Left lung (tissue), 10 donors: ENCODE results near the gene SCUBE3. TPM values are rescaled to one million over a fixed set of nuclear protein-coding genes. Genes with fewer than 3 reads are reported as not detected.

ENCODE experiments used
- ATAC-seq: fragments of 200-7000 bp; cut with Tn5 transposase; one replicate; pipeline ENCODE4 v1.9.1; 2020; ENCODE audit warnings: moderate library complexity
- DNase-seq, 4 donors: peaks; one replicate each; pipeline ENCODE4 v3.0.0-alpha.2; 2013 to 2020
- H3K27ac ChIP-seq, 2 donors: fragments of 200-600 bp; sonication (generic) in 1 of 2; one replicate each; pipeline versions ENCODE4 v1.5.0 to v1.8.0; 2020 to 2021
- H3K27me3 ChIP-seq, 2 donors: fragments of 200-600 bp; sonication (generic) in 1 of 2; one replicate each; pipeline versions ENCODE4 v1.5.0 to v1.8.0; 2020 to 2021
- H3K36me3 ChIP-seq, 2 donors: fragments of 200-600 bp; sonication (generic) in 1 of 2; one replicate each; pipeline versions ENCODE4 v1.5.0 to v1.8.0; 2020 to 2021
- H3K4me1 ChIP-seq, 2 donors: fragments of 200-600 bp; one replicate each; pipeline ENCODE4 v1.8.0; 2021
- H3K4me3 ChIP-seq, 2 donors: fragments of 200-600 bp; sonication (generic) in 1 of 2; one replicate each; pipeline versions ENCODE4 v1.5.0 to v1.8.0; 2020 to 2021; ENCODE audit warnings: mild to moderate bottlenecking in 1 of 2
- H3K9me3 ChIP-seq, 2 donors: fragments of 200-600 bp; sonication (generic) in 1 of 2; one replicate each; pipeline versions ENCODE4 v1.5.0 to v1.8.0; 2020 to 2021
- intact Hi-C, 2 donors: fragments of 100-400 bp; cut with DNase I; formaldehyde crosslinking; loops; one replicate each; pipeline versions ENCODE4 v1.11.2 to v1.14.2; 2022
- polyA plus RNA-seq, 6 donors: library from polyadenylated mRNA; unstranded; fragments of 120-200 nt; gene quantifications; one replicate each; pipeline ENCODE4 v1.2.1, GENCODE V29; 2013; ENCODE audit not compliant: insufficient read length in 6 of 6
- total RNA-seq, 2 donors: library from RNA; stranded (reverse); fragmentation: NEBNext Ultra II Directional; extraction: Animal tissue kit (Norgen Biotek cat#: 25700); gene quantifications; one replicate each; pipeline ENCODE4 v1.2.1, GENCODE V29; 2021
- TF ChIP-seq, protein P1 (sequence below), 2 donors: fragments of 200-600 bp; sonication (generic) in 1 of 2; IDR thresholded peaks; one replicate each; pipeline versions ENCODE4 v1.5.0 to v1.8.0; 2021; ENCODE audit warnings: antibody characterized with exemption in 2 of 2
- donor health status: DM: no; HTN: yes; CAD: no.
- donor health status: DM: no; HTN: no; CAD: no.

The SCUBE3 gene
- total and polyA plus RNA-seq, 8 donors = 2.2 to 4.7 (median 3.9) TPM

DNA sequence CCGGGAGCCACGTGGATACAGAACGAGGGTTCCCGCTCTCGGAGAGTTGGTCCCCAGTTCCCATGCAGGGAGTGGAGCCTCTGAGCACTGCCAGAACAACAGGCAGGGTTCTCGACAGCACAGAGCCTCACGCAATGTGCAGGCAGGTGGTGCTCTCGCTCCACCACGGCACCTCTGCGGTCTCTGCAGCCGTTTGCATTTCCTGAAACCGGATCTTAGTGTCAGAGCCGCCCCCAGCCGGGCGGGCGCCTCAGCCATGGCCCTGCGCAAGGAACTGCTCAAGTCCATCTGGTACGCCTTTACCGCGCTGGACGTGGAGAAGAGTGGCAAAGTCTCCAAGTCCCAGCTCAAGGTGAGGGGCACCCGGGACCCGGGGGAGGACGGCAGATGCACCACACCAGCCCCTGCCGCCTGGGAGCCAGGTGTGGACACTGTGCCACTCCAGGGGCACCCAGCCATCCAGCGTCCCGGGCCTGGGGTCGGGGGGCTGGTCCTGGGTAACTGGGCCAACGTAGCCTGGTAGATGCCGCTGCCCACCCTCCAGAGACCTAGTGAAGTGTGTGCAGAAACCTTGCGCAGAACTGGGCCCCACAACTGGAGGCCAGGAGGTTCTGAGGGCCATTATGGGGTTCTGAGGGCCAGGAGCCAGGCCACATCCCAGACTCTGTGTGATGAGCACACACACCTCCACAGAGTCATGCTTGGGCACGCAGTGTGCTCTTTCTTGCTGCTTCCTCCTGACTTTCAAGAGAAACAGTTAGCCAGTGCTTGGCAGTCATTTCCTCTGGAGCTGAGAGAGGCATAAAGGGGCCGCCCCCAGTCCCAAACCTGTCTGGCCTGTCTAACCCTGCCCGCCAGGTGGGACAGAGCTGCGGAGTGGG, 84.1 kb downstream of the SCUBE3 start, which contains the start of gene DEF6:
TSS of gene DEF6 (plus strand) at position 218 of the 881 bp plus-strand sequence. CDS start at position 257, 39 bp downstream.
- TF ChIP-seq, protein P1, sequence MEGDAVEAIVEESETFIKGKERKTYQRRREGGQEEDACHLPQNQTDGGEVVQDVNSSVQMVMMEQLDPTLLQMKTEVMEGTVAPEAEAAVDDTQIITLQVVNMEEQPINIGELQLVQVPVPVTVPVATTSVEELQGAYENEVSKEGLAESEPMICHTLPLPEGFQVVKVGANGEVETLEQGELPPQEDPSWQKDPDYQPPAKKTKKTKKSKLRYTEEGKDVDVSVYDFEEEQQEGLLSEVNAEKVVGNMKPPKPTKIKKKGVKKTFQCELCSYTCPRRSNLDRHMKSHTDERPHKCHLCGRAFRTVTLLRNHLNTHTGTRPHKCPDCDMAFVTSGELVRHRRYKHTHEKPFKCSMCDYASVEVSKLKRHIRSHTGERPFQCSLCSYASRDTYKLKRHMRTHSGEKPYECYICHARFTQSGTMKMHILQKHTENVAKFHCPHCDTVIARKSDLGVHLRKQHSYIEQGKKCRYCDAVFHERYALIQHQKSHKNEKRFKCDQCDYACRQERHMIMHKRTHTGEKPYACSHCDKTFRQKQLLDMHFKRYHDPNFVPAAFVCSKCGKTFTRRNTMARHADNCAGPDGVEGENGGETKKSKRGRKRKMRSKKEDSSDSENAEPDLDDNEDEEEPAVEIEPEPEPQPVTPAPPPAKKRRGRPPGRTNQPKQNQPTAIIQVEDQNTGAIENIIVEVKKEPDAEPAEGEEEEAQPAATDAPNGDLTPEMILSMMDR (IDR thresholded peaks at IDR 0.05) = peak; percentile 68 to 71
- DNase-seq (peak; percentile 53 to 96 (median 90)), ATAC-seq (peak; percentile 96)
- Histone ChIP-seq H3K27me3 (no peaks in the 10 kb centered on the region), H3K27ac (peak within 1 kb of the TSS; percentile 60 to 94), H3K9me3 (no peaks in the 10 kb centered on the region), H3K4me1 (peaks cover 3 to 63% of the 10 kb centered on the region in 2 donors), H3K4me3 (peak within 1 kb of the TSS; percentile 23 to 57), H3K36me3 (peaks cover 0 to 37% of the 10 kb centered on the region in 2 donors)
- intact Hi-C loops = no loop called here

- DNase-seq (no peak), ATAC-seq (no peak)
- H3K9me3 ChIP-seq = no peaks in the 10 kb centered on the region
- H3K27ac ChIP-seq = peak overlapping the region; percentile 60 to 94
- peaks cover 0 to 28% of the 10 kb centered on the region in 2 donors for H3K36me3 ChIP-seq
- peak overlapping the region; percentile 23 to 57 for H3K4me3 ChIP-seq
- H3K4me1 ChIP-seq = peaks cover 3 to 72% of the 10 kb centered on the region in 2 donors
- intact Hi-C loops = no loop called here
- TF ChIP-seq, protein P1 (IDR thresholded peaks at IDR 0.05) = no peak
- H3K27me3 ChIP-seq = no peaks in the 10 kb centered on the region
Observed at GRCh38 chr6:35298625-35299140, 84.9 kb downstream of the SCUBE3 start.

- Histone ChIP-seq H3K9me3 (no peaks in the 10 kb centered on the region), H3K4me3 (peak overlapping the region in 1 of 2 donors; percentile 57), H3K36me3 (peaks cover 0 to 18% of the 10 kb centered on the region in 2 donors), H3K4me1 (peaks cover 3 to 82% of the 10 kb centered on the region in 2 donors), H3K27me3 (no peaks in the 10 kb centered on the region), H3K27ac (peak overlapping the region; percentile 22 to 94)
- ATAC-seq (no peak), DNase-seq (peak in 1 of 4 donors; percentile 61)
- TF ChIP-seq, protein P1 (IDR thresholded peaks at IDR 0.05) = no peak
- intact Hi-C loops = no loop called here
Observed at GRCh38 chr6:35299674-35300073, 85.9 kb downstream of the SCUBE3 start.

GRCh38 chr6:35300848-35301247, 87.1 kb downstream of the SCUBE3 start:
- TF ChIP-seq, protein P1 (IDR thresholded peaks at IDR 0.05) = no peak
- Histone ChIP-seq H3K36me3 (peaks cover 0 to 6% of the 10 kb centered on the region in 2 donors), H3K9me3 (no peaks in the 10 kb centered on the region), H3K27ac (peak overlapping the region in 1 of 2 donors; percentile 94), H3K4me3 (no peak overlapping the region), H3K27me3 (no peaks in the 10 kb centered on the region), H3K4me1 (peaks cover 3 to 84% of the 10 kb centered on the region in 2 donors)
- DNase-seq (no peak), ATAC-seq (no peak)
- intact Hi-C loops = no loop called here

Other genes starting within 250 kb of the SCUBE3 start
- under 1 TPM in 1 of 2 donors, not detected in 1; 0.35 TPM for gene TCP11, start 72.6 kb upstream of the SCUBE3 start, total RNA-seq
- gene TCP11, start 72.6 kb upstream of the SCUBE3 start, polyA plus RNA-seq = 1 to 10 TPM in 2 of 6 donors, under 1 TPM in 4; 0.63 to 1.6 (median 0.74) TPM
- gene ZNF76, start 45.8 kb downstream of the SCUBE3 start, total RNA-seq = 10 to 100 TPM; 28.3 to 32.5 TPM
- gene ZNF76, start 45.8 kb downstream of the SCUBE3 start, polyA plus RNA-seq = 10 to 100 TPM; 36.8 to 44.4 (median 42.4) TPM
- gene DEF6, start 83.9 kb downstream of the SCUBE3 start, total RNA-seq = 10 to 100 TPM in 1 of 2 donors, 1 to 10 TPM in 1; 9.9 to 21.9 TPM
- gene DEF6, start 83.9 kb downstream of the SCUBE3 start, polyA plus RNA-seq = 1 to 10 TPM; 6.4 to 9.2 (median 7.5) TPM
- gene PPARD, start 128.6 kb downstream of the SCUBE3 start, total RNA-seq = 10 to 100 TPM; 23.5 to 28.4 TPM
- 10 to 100 TPM; 21.0 to 25.4 (median 23.9) TPM for gene PPARD, start 128.6 kb downstream of the SCUBE3 start, polyA plus RNA-seq
- 1 to 10 TPM; 5.4 to 7.9 TPM for gene FANCE, start 238.4 kb downstream of the SCUBE3 start, total RNA-seq
- 10 to 100 TPM; 10.5 to 13.7 (median 12.0) TPM for gene FANCE, start 238.4 kb downstream of the SCUBE3 start, polyA plus RNA-seq